Neutrophil (primary cell): ENCODE results near the gene OPA3.

Experiments used
- H3K27ac ChIP-seq: fragments of 200-600 bp; sonication (generic); 2 replicates; pipeline ENCODE4 v1.5.1; 2016; ENCODE audit warnings: mild to moderate bottlenecking, moderate library complexity
- H3K27me3 ChIP-seq: fragments of 200-600 bp; sonication (generic); 2 replicates; pipeline ENCODE4 v1.6.0; 2016; ENCODE audit warnings: mild to moderate bottlenecking
- H3K36me3 ChIP-seq: fragments of 200-600 bp; sonication (generic); 2 replicates; pipeline ENCODE4 v1.5.1; 2017
- H3K4me1 ChIP-seq, 2 experiments: fragments of 200-600 bp in 1 of 2; sonication (generic) in 1 of 2; 1 replicate in 1 of 2; 2 replicates in 1 of 2; pipeline versions ENCODE4 v1.5.1 to v1.6.1; 2013 to 2016; ENCODE audit warnings: low read depth in 1 of 2, low read length in 1 of 2, mild to moderate bottlenecking in 1 of 2, moderate library complexity in 1 of 2; ENCODE audit not compliant: control insufficient read depth in 1 of 2, insufficient read depth in 1 of 2
- H3K4me3 ChIP-seq, 2 experiments: fragments of 200-600 bp in 1 of 2; sonication (generic) in 1 of 2; 1 replicate in 1 of 2; 2 replicates in 1 of 2; pipeline ENCODE4 v1.5.1; 2013 to 2016; ENCODE audit warnings: low read depth in 1 of 2, low read length in 1 of 2, mild to moderate bottlenecking in 1 of 2, moderate library complexity in 1 of 2
- H3K9me3 ChIP-seq: fragments of 200-600 bp; sonication (generic); 2 replicates; pipeline ENCODE4 v1.5.1; 2016
- CTCF ChIP-seq: fragments of 200-600 bp; sonication (generic); IDR thresholded peaks from 2 replicates; pipeline ENCODE4 v1.5.1; 2016; ENCODE audit warnings: antibody characterized with exemption

Gene OPA3

GRCh38 chr19:45484273-45484945, 100.2 kb downstream of the OPA3 start:
- no peak for TF ChIP-seq CTCF
- Histone ChIP-seq H3K27me3 (peaks cover 24% of the 10 kb centered on the region), H3K27ac (no peak overlapping the region), H3K36me3 (no peaks in the 10 kb centered on the region), H3K4me1 (peaks cover 5 to 12% of the 10 kb centered on the region in 2 experiments), H3K9me3 (no peaks in the 10 kb centered on the region), H3K4me3 (no peak overlapping the region)

DNA sequence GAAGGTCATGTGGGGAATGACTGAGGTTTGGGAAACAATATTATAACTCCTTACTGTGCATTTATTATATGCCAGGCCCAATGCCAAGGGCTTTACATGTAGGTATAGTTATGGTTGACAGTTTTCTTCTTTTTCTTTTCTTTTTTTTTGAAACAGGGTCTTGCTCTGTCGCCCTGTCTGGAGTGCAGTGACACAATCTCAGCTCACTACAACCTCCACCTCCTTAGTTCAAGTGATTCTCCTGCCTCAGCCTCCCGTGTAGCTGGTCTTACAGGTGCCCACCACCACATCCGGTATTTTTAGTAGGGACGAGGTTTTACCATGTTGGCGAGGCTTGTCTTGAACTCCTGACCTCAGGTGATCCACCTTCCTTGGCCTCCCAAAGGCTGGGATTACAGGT, 101.6 kb downstream of the OPA3 start:
- Histone ChIP-seq H3K4me1 (peaks cover 19 to 25% of the 10 kb centered on the region in 2 experiments), H3K9me3 (no peaks in the 10 kb centered on the region), H3K27ac (no peak overlapping the region), H3K27me3 (peaks cover 25% of the 10 kb centered on the region), H3K36me3 (no peaks in the 10 kb centered on the region), H3K4me3 (no peak overlapping the region)
- TF ChIP-seq CTCF = no peak

GRCh38 chr19:45478454-45479238, 106.0 kb downstream of the OPA3 start:
- Histone ChIP-seq H3K27me3 (peaks cover 65% of the 10 kb centered on the region), H3K27ac (peak overlapping the region; percentile 65), H3K9me3 (no peaks in the 10 kb centered on the region), H3K36me3 (no peaks in the 10 kb centered on the region), H3K4me1 (peaks cover 17 to 19% of the 10 kb centered on the region in 2 experiments), H3K4me3 (peak overlapping the region; percentile 56 to 61)
- TF ChIP-seq CTCF = peak; percentile 98

GRCh38 chr19:45477713-45478453, 106.7 kb downstream of the OPA3 start:
- Histone ChIP-seq H3K27ac (peak overlapping the region; percentile 65), H3K27me3 (peaks cover 69% of the 10 kb centered on the region), H3K4me1 (peaks cover 21% of the 10 kb centered on the region in 2 experiments), H3K36me3 (no peaks in the 10 kb centered on the region), H3K9me3 (no peaks in the 10 kb centered on the region), H3K4me3 (peak overlapping the region; percentile 56 to 61)
- TF ChIP-seq CTCF = no peak
